Sigmoid colon (tissue), 7 donors: ENCODE results near the gene ACADSB. TPM values are rescaled to one million over a fixed set of nuclear protein-coding genes. Genes with fewer than 3 reads are reported as not detected.

ENCODE experiments used
- DNase-seq: peaks from one replicate; pipeline ENCODE4 v3.0.0-alpha.2; 2019
- H3K27ac ChIP-seq, 4 donors: fragments of 200-600 bp; sonication (generic); one replicate each; pipeline ENCODE4 v1.5.1; 2016 to 2019; ENCODE audit warnings: mild to moderate bottlenecking in 1 of 4
- H3K27me3 ChIP-seq, 3 donors: fragments of 200-600 bp; sonication (generic); one replicate each; pipeline ENCODE4 v1.5.1; 2019; ENCODE audit warnings: mild to moderate bottlenecking in 1 of 3
- H3K36me3 ChIP-seq, 4 donors: fragments of 200-600 bp; sonication (generic); one replicate each; pipeline ENCODE4 v1.5.1; 2016 to 2019
- H3K4me1 ChIP-seq, 4 donors: fragments of 200-600 bp; sonication (generic); one replicate each; pipeline ENCODE4 v1.5.1; 2017 to 2019
- H3K4me3 ChIP-seq, 4 donors: fragments of 200-600 bp; sonication (generic); one replicate each; pipeline ENCODE4 v1.5.1; 2017 to 2019; ENCODE audit warnings: mild to moderate bottlenecking in 2 of 4, moderate library complexity in 1 of 4
- H3K9me3 ChIP-seq, 4 donors: fragments of 200-600 bp in 3 of 4; sonication (generic) in 3 of 4; one replicate each; pipeline versions ENCODE4 v1.5.1 to v1.6.1; 2013 to 2019
- EP300 ChIP-seq, 4 donors: sonication (generic); formaldehyde crosslinking; IDR thresholded peaks; one replicate each; pipeline ENCODE4 v1.6.1; 2017; ENCODE audit warnings: antibody characterized with exemption in 4 of 4
- POLR2A ChIP-seq, 2 donors: fragments of 450-650 bp; IDR thresholded peaks; one replicate each; pipeline ENCODE4 v1.6.1; 2016; ENCODE audit warnings: antibody characterized with exemption in 2 of 2, mild to moderate bottlenecking in 2 of 2, moderate library complexity in 2 of 2
- POLR2AphosphoS5 ChIP-seq, 4 donors: sonication (generic); formaldehyde crosslinking; IDR thresholded peaks; one replicate each; pipeline ENCODE4 v1.6.1; 2017; ENCODE audit warnings: antibody characterized with exemption in 4 of 4
- WGBS, 2 donors: extraction: QIAGEN DNeasy Blood & Tissue Kit; methylation state at CpG; one replicate each; pipeline ENCODE4 v1.1.7; 2013; 5-methylcytosine and 5-hydroxymethylcytosine counted together
- intact Hi-C: fragments of 100-400 bp; cut with DNase I; formaldehyde crosslinking; loops from one replicate; pipeline ENCODE4 v1.15.1; 2023
- polyA plus RNA-seq, 3 donors: library from polyadenylated mRNA; stranded (reverse); fragments of 200-250 nt; gene quantifications; one replicate each; pipeline ENCODE4 v1.2.3, GENCODE V29; 2013
- total RNA-seq, 4 donors: library from RNA; depleted of rRNA; stranded (reverse); fragments of >200 nt; gene quantifications; one replicate each; pipeline ENCODE4 v1.1.0, GENCODE V29; 2016
- TF ChIP-seq, protein P1 (sequence below), 4 experiments: fragments of 450-650 bp in 3 of 4; fragments of 200-600 bp in 1 of 4; IDR thresholded peaks; one replicate each; pipeline ENCODE4 v1.5.1; 2016 to 2019; ENCODE audit warnings: antibody characterized with exemption in 4 of 4, mild to moderate bottlenecking in 3 of 4, moderate library complexity in 2 of 4
- donor health status: healthy with polysubstance abuse.
- donor health status: Bipolar disorder and iron deficiency.
- donor health status: healthy.

ACADSB gene
- total and polyA plus RNA-seq, 7 donors = 7.6 to 18.7 (median 15.0) TPM

DNA sequence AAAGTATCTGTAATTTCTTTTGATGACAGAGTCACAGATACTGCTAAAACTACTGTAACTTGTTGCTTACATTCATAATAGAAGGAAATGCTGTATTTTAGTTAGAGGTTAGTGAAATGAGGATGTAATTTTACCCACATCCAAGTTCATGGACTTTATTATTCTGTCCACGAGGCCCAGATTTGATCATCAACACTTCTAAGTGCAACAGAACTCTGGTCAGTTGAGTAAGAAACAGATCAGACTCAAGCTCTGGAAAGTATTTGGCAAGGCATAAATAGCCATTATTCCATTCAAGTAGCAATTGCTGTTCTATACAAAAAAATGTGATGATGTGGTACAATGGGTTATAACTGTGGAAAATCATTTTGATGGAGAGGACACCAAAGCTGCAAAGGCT is 22.3 kb downstream of the ACADSB start:
- Histone ChIP-seq H3K27ac (no peak overlapping the region), H3K36me3 (peaks cover 0 to 21% (median 2%) of the 10 kb centered on the region in 4 donors), H3K4me3 (no peak overlapping the region), H3K9me3 (no peaks in the 10 kb centered on the region), H3K4me1 (no peaks in the 10 kb centered on the region), H3K27me3 (no peaks in the 10 kb centered on the region)
- TF ChIP-seq POLR2AphosphoS5 (IDR thresholded peaks at IDR 0.05) (no peak), POLR2A (IDR thresholded peaks at IDR 0.05) (no peak), EP300 (IDR thresholded peaks at IDR 0.05) (no peak)
- TF ChIP-seq, protein P1, sequence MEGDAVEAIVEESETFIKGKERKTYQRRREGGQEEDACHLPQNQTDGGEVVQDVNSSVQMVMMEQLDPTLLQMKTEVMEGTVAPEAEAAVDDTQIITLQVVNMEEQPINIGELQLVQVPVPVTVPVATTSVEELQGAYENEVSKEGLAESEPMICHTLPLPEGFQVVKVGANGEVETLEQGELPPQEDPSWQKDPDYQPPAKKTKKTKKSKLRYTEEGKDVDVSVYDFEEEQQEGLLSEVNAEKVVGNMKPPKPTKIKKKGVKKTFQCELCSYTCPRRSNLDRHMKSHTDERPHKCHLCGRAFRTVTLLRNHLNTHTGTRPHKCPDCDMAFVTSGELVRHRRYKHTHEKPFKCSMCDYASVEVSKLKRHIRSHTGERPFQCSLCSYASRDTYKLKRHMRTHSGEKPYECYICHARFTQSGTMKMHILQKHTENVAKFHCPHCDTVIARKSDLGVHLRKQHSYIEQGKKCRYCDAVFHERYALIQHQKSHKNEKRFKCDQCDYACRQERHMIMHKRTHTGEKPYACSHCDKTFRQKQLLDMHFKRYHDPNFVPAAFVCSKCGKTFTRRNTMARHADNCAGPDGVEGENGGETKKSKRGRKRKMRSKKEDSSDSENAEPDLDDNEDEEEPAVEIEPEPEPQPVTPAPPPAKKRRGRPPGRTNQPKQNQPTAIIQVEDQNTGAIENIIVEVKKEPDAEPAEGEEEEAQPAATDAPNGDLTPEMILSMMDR (IDR thresholded peaks at IDR 0.05) = no peak
- no peak for DNase-seq
- intact Hi-C loops = no loop called here
- 92 to 97% methylated on average over 1 of the region's 1 CpG for WGBS, 2 donors

DNA sequence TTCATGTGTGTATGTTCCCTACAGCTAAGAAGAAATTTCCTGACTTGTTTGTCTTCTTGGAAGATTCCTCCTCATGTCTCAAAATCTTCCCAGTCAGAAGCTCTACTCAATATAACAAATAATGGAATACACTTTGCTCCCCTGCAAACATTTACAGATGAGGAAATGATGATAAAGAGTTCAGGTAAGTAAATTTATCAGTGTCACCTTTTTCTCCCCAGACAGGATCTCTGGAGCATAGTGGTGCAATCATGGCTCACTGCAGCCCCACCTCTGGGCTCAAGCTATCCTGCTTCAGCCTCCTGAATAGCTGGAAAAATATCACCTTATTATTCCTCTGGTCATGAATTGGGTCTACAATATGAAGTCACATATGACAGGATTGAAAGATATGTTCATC is 25.5 kb downstream of the ACADSB start:
- no peak overlapping the region for H3K27ac ChIP-seq
- no peak overlapping the region for H3K4me3 ChIP-seq
- no peak for DNase-seq
- no peaks in the 10 kb centered on the region for H3K4me1 ChIP-seq
- H3K36me3 ChIP-seq = peaks cover 0 to 50% (median 11%) of the 10 kb centered on the region in 4 donors
- TF ChIP-seq, protein P1 (IDR thresholded peaks at IDR 0.05) = no peak
- H3K27me3 ChIP-seq = no peaks in the 10 kb centered on the region
- no peaks in the 10 kb centered on the region for H3K9me3 ChIP-seq
- intact Hi-C loops = no loop called here

DNA sequence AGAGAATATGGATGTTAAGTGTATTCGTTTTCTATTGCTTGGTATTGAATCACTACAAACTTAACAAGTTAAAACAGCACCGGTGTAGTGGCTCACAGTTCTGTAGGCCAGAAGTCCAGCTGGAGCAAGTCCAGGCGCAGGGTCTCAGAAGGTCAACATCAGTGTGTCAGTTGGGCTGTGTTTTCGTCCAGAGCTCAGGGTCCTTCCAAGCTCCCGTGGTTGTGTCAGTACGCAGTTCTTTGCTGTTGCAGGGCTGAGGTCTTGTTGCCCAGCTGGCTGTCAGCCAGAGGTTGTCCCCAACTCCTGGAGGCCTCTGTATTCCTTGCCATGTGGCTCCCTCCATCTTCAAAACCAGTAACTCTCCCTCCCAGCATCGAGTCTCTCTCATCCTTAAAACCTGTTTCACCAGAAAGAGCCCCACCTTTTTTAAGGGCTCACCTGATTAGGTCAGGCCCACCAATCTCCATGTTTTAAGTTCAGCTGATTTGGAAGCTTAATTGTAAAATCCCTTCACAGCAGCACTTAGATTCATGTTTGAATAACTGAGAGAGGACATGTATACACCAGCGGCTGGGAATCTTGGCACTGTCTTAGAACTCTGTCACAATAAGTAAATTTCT is 26.8 kb downstream of the ACADSB start:
- H3K36me3 ChIP-seq = peaks cover 0 to 56% (median 11%) of the 10 kb centered on the region in 4 donors
- no peak for DNase-seq
- no peaks in the 10 kb centered on the region for H3K27me3 ChIP-seq
- H3K4me1 ChIP-seq = no peaks in the 10 kb centered on the region
- 85 to 92% methylated on average over 8 of the region's 8 CpGs for WGBS, 2 donors
- TF ChIP-seq, protein P1 (IDR thresholded peaks at IDR 0.05) = no peak
- TF ChIP-seq POLR2AphosphoS5 (IDR thresholded peaks at IDR 0.05) (no peak), EP300 (IDR thresholded peaks at IDR 0.05) (no peak), POLR2A (IDR thresholded peaks at IDR 0.05) (no peak)
- intact Hi-C loops = no loop called here
- H3K27ac ChIP-seq = no peak overlapping the region
- H3K4me3 ChIP-seq = no peak overlapping the region
- no peaks in the 10 kb centered on the region for H3K9me3 ChIP-seq

DNA sequence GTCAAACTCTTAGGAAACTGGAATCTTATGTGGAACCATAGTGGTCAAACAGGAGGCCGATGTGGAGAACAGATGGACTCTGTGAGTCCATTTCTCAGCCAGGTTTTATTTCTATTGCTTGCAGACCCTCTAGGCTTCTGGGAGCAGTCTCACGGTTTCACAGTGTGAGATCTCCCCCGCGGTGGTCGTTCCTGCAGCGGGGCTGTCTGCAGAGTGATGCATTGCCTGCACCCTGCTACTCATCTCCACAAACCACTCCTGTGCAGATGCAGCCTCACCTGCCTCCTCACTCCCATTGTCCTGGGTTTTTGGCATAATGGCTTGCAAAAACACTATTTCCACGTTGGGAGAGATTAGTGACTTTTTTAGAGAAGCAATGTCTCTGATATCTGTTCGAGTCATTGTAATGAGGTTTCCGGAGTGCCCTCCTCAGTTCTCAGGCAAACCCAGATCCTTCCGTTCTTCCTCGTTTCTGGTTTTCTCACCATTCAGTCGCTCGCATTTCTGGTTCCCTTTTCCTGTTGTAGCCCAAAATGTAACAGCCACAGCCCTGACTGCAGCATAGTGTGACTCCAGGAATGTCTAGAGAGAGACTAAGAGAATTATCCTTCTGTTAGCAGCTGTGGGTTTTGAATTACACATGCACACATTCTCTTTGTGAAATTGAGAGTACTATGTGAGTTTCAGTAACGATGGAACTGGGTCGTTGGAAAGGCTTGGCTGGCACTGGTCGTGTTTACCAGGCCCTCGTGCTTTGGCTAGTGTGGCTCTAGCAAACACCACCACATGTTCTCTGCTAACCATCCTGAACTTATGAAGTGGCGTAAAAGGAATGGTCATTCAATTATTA is 30.2 kb downstream of the ACADSB start:
- DNase-seq = no peak
- 61 to 68% methylated on average over 18 of the region's 18 CpGs for WGBS, 2 donors
- Histone ChIP-seq H3K27ac (no peak overlapping the region), H3K4me1 (no peaks in the 10 kb centered on the region), H3K9me3 (no peaks in the 10 kb centered on the region), H3K27me3 (no peaks in the 10 kb centered on the region), H3K4me3 (no peak overlapping the region), H3K36me3 (peaks cover 0 to 76% (median 13%) of the 10 kb centered on the region in 4 donors)
- TF ChIP-seq EP300 (IDR thresholded peaks at IDR 0.05) (no peak), POLR2AphosphoS5 (IDR thresholded peaks at IDR 0.05) (no peak), POLR2A (IDR thresholded peaks at IDR 0.05) (no peak)
- intact Hi-C loops = no loop called here

DNA sequence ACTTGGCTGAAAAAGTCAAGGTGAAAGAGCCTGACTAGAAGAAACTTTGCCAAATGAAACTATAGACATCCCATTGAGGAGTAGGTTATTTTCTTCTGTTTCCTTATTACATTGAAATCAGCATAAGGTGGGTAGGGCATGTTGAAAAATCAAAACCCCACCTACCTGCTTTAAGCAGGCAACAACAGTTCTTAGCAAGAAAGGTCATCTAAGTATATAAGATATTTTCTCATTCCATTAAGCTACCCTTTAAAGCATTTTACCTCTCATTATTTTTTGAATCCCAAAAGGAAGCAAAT is 30.8 kb downstream of the ACADSB start:
- intact Hi-C loops = no loop called here
- H3K27me3 ChIP-seq = no peaks in the 10 kb centered on the region
- H3K4me3 ChIP-seq = no peak overlapping the region
- no peak for DNase-seq
- no peaks in the 10 kb centered on the region for H3K4me1 ChIP-seq
- H3K9me3 ChIP-seq = no peaks in the 10 kb centered on the region
- no peak for TF ChIP-seq EP300 (IDR thresholded peaks at IDR 0.05)
- TF ChIP-seq POLR2AphosphoS5 (IDR thresholded peaks at IDR 0.05) = no peak
- TF ChIP-seq, protein P1 (IDR thresholded peaks at IDR 0.05) = no peak
- TF ChIP-seq POLR2A (IDR thresholded peaks at IDR 0.05) = no peak
- H3K36me3 ChIP-seq = peaks cover 0 to 78% (median 14%) of the 10 kb centered on the region in 4 donors
- H3K27ac ChIP-seq = no peak overlapping the region
